HG03432 (cell line): ENCODE data around the gene EFEMP2.
A peak's percentile ranks its signal among the peaks of the same experiment; 100 is the strongest.

ENCODE experiments used
- ATAC-seq: cut with Tn5 transposase; IDR thresholded peaks from one replicate; pipeline ENCODE4 v1.9.1; 2021; ENCODE audit warnings: mild to moderate bottlenecking, moderate library complexity; ENCODE audit not compliant: unreplicated experiment

The EFEMP2 gene

DNA sequence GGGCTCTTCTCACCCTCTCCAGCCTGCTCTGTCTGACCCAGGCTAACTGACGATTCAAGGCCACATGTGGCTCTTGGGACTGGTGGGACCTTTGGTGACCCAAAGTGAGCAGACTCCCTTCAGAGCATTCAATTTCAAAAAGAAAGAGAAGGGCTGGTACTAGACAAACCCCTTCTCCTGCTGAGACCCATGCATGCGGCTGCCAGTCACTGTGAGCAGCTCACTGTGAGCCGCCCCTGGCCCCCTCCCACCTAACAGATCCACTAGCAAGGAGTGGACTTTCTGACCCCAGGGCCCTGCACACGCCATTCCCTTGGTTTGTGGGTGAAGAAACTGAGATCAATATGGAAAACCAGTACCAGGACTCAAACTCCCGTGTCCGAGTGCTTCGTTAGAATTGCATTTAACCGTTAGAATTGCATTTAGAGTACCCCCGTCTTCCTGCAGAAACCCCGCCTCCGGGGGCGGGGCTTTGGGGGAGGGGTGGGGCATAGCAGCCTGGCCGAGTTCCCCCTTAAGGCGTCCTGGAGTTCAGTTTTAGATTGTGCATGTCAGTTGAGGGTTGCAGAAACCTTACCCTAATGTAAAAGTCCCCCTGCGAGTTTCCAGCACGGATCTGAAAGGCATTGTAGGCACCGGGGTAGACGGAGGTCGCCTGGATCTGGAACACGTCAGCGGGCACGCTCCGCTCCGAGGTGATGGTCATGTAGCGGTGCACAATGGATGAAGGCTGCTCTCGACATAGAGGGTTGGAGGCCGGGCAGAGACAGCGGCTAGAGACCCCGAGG is 5.1 kb downstream of the EFEMP2 start:
- ATAC-seq: no peak

DNA sequence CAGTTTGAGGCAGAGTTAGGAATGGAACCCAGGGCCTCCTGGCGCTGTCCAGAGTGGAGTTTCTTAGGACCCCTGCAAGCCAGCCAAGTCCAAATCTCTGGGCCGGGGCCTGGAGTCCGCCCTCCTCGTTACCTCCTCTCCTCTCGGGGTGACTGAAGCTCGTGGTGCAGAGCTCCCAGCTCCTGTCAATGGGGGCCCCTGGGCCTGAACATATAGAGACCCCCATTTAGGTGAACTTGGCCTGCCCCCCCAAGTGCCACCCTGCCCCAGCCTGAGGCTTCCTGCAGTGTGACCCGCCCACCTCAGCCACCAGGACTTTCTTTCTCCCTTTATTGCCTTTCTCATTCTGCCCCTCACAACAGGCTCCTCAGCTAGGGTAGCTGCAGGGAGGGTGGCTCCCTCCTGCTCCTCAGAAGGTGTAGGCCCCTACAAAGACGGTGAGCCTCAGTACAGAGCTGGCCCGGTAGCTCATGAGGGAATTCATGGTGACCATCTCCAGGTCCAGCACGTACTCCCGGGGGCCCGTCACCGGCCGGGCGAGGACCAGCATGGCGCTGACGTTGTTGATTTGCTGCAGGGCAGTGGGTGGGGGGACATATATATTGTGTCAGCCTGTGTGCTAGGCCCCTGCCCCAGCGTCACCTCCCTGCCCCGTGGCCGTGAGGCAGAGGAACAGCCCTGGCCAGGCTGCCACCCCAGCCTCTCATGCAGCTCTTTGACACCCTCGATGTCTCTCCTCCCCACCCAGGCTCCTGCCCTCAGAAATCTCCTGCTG is 5.9 kb downstream of the EFEMP2 start:
- no peak for ATAC-seq

DNA sequence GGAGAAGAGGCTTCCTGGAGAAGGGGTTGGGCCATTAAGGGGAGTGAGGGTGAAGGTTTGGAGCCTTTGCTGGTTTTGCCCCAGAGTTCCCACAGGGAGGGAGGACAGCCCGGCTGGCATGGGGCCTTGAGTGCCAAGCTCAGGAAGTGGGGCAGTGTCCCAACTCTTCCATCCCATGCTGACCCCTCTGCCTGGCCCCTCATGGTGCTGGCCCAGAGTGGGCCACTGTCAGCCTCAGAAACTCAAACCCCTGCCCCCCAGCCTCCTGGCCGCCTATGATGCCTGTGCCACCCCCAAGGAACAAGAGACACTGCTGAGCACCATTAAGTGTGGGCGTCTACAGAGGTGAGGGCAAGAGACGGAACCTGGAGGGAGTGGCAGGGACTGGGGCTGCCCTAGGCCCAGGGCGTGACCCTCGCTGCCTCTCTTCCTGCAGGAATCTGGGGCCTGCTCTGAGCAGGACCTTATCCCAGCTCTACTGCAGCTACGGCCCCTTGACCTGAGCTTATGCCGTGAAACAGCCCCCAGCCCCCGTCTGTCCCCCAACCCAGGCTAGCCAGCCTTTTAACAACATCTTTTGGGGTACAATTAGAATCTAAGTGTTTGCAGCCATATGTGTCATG is 6.9 kb downstream of the EFEMP2 start:
- ATAC-seq: no peak

GRCh38 chr11:65864706-65865471 is 7.7 kb downstream of the EFEMP2 start:
- ATAC-seq: no peak

- ATAC-seq: no peak
These were observed 8.5 kb downstream of the EFEMP2 start for GRCh38 chr11:65863889-65864705.

- ATAC-seq: no peak
These were observed 9.4 kb downstream of the EFEMP2 start for GRCh38 chr11:65862941-65863888.

GRCh38 chr11:65862191-65862735 is 10.3 kb downstream of the EFEMP2 start:
- ATAC-seq: no peak

- ATAC-seq: no peak
These were observed 10.9 kb downstream of the EFEMP2 start for GRCh38 chr11:65861533-65862183.

- no peak for ATAC-seq
These were observed 11.5 kb downstream of the EFEMP2 start for GRCh38 chr11:65861165-65861505.

DNA sequence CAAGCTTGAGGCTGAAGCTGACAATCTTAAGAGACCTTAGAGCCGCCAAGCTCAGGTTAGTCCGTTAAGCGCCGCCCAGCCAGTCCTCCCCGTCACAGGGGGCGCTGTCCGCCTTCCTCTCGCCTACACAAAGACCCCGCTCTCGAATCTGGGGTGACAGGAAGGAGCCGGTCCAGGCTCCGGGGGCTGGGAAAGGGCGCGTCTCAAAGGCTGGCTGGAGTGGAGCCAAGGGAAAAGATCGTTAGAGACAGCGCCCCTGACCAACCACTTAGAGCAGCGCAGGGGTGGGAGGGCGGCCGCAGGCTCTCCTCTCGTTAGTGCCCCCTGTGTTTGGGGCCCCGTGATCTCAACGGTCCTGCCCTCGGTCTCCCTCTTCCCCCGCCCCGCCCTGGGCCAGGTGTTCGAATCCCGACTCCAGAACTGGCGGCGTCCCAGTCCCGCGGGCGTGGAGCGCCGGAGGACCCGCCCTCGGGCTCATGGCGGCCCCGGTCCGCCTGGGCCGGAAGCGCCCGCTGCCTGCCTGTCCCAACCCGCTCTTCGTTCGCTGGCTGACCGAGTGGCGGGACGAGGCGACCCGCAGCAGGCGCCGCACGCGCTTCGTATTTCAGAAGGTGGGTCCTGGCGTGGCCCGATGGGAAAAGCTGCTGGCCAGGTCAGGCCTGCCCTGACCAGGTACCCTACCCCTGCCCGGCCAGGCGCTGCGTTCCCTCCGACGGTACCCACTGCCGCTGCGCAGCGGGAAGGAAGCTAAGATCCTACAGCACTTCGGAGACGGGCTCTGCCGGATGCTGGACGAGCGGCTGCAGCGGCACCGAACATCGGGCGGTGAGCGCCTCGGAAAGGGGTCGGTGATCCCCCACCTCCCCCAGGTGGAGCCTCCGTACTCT is 12.1 kb downstream of the EFEMP2 start, which contains the start of gene MUS81:
Gene MUS81 (plus strand): TSS at position 156 of the 887 bp plus-strand sequence. CDS start 321 bp downstream, at position 477.
- peak; percentile 35 for ATAC-seq

GRCh38 chr11:65859812-65860277 is 12.8 kb downstream of the EFEMP2 start:
- ATAC-seq: no peak

DNA sequence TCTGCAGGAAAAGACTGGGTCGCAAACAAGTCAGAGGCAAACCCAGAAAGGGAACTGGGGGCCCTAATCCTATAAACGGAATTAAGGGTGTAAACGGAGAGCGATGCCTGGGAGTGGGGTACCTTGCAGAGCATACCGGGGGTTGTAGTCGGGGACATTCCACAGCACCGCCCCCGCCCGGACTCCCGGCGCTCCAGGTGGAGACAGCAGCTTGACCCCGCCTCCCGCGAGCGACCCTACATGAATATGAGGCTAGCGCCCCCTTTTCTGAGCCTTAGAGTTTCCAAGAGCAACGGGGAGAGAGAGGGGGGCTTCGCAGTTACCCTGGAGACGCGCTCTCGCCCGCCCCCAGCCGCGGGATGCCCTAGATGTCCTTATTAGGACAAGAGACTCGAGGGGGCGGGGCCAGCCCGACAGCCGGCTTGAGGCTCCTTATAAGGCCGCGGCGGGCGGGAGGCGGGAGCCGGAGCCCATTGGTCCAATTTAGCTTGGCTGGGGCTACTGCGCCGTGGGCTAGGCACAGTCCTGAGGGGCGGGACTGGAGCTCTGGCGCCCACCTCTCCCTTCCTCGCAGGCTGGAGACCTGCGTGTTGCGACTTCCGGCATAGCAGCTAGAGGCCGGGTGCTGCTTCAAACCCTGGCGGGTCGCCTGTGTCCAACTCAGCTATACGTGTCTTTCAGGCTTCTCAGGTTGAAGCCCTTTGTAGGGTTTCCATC is 13.3 kb downstream of the EFEMP2 start:
- ATAC-seq: peak; percentile 56

DNA sequence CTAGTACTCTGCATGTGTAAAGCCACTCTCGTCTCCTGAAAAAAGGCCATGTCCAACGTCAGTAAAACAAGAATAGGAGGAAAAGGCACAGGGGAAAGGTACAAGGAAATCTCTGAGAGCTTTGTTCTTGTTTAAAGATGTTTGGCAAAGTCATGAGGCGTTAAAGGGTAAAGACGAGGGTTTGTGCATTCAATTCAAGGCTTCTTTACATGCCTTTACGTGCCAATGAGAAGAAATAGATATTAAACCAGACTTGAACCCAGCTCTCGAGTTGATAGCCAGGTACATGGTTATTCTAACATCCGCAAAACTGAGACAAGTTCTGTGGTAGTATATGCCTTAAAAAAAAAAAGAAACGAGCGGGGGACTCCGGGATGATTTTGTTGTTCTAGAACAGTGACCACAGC is 13.9 kb downstream of the EFEMP2 start:
- no peak for ATAC-seq

DNA sequence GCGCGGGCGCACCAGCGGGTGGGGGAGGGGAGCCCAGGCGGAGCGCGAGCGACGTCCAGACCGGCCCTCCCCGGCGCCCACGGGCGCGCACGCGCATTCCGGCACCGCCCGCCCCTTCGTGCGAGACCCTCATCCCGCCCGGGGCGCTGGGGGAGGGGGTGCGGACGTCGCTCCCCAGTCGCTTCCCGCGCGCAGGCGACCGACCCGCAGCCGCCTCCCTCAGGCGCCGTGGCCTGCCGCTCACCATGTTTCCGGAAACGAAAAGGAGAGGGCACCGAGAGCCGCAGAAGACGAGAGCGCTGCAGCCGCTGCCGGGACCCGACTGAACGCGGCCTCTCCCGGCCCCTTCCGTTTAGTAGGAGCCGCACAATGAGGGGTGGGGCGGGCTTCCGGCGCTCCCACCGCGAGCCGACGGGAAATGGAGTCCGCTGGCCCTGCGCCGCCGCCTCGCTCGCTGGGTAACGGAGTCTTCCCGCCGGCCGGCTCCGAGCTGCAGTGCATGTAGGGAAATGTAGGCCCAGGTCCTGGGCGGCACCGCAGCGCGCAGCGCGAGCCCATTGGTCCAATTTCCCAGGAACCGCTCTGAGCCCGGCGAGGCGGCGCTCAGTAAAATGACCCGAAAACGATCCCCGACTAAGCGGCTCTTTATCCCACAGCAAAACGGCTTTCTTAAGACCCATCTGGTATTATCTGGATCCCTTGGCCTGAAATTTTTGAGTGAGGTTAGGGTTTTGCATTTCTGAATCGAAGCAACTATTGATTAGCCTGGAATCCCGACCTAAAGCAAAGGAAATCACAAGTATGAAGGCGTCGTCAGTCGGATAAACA is 14.5 kb downstream of the EFEMP2 start, which contains the start of gene CFL1:
Gene CFL1 (minus strand): TSS at position 328 of the 828 bp plus-strand sequence. CDS start 81 bp downstream, at position 247.
- peak; percentile 51 for ATAC-seq

DNA sequence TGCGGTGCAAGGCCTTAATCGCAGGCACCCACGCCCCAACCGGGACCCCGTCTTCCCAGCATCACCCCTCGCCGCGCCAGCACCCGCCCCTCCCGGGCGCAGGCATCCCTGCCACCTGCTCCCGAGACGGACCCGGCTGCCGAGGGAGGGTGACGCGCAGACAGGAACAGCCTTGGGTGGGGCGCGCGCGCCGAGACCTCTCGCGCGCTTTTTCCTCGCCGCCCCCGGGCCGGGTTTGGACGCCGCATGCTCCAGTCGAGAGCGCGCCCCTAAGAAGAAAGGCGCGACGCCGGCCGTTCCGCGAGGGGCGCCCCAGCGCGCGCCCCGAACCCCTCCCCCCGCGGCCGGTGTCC is 15.1 kb downstream of the EFEMP2 start:
- peak; percentile 4 for ATAC-seq
